GM19035 (cell line): ENCODE measurements around the gene MMP20.
A peak's percentile ranks its signal among the peaks of the same experiment; 100 is the strongest.

Experiments used
- ATAC-seq: cut with Tn5 transposase; IDR thresholded peaks from one replicate; pipeline ENCODE4 v1.9.1; 2021; ENCODE audit not compliant: unreplicated experiment

The MMP20 gene

DNA sequence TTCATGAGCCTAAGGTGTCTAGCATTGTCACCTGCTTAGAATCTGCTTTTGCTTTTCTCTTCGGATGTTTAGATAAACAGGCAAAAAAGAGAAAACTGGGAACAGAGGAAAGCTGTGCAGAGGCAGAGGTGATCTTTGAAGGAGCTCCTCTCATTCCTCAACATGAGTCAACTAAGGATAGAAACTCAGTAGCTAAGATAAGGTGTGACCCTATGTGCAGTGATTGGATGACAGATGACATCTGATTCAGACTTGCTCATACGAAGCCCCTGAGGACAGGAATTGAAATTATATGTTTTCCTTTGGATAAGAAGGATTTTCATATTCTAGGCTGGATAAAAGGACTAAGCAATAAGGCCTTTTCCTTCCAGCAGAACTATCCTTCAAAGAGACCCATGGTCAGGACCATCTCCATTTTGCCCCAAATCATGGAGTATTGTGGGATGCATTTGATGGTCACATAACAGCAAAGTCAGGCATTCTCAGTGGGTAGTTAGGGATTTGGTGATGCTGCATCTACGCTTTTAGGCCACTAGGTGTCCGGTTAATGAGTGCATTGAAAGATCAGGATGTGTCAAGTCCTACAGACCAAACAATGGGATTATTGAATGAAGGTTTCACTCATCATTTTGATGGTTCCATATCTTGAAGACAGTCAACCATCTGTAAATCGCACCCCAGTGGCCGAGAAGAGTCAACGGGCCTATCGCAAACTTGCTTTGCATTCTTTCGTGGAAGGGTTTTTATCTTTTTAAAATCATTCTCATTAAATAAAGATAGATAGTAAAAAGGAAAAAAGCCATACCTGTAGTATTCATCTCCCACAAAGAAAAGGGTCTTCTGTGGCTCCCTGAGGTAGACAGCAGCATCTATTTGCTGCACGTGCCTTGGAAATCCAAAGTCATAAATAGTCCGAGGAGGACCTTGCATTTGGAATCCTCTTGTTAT lies 32.2 kb downstream of the MMP20 start:
- ATAC-seq: peak; percentile 41

DNA sequence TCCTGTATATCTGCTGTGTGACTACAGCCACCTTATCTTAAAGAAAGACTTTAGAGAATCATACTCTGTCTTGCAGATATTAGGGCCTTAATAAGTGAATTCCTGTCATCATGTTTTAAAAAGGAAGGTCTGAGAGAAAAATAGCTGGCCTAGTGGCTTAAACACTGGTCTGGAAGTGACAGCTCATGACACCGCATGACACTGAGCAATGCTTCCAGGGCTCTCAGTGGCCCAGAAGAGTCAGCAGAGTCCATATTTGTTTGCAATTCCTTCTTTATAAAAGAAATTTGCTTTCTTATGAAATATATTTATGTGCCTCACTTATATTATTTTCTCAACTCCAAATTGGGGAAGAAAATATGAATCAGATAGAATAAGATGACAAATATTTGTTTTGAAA lies 33.0 kb downstream of the MMP20 start:
- no peak for ATAC-seq

DNA sequence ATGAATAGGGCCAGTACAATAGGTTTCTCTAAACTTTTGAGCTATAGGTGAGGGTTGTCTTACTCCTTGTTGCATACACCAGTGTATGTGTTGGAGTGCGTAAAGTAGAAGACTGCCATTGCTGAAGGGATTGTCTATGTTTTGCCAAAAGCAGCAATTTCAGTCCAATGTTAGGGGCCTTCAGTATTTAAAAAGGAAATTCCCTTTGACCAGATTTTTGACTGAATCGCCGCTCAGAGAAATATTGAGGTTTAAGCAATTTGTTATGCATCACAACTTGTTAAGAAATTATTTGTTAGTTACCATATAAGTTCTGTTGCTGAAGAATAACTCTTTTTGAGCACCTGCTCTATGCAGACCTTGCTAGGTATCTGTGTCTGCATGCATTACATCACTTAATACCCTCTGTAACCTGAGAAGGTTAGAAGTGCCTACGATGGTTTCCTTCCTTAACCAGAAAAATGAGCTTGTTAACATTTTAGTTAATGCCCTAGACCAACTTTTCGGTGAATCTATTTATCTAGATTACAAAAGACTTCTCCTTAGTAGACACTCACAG lies 33.9 kb downstream of the MMP20 start:
- peak; percentile 36 for ATAC-seq

DNA sequence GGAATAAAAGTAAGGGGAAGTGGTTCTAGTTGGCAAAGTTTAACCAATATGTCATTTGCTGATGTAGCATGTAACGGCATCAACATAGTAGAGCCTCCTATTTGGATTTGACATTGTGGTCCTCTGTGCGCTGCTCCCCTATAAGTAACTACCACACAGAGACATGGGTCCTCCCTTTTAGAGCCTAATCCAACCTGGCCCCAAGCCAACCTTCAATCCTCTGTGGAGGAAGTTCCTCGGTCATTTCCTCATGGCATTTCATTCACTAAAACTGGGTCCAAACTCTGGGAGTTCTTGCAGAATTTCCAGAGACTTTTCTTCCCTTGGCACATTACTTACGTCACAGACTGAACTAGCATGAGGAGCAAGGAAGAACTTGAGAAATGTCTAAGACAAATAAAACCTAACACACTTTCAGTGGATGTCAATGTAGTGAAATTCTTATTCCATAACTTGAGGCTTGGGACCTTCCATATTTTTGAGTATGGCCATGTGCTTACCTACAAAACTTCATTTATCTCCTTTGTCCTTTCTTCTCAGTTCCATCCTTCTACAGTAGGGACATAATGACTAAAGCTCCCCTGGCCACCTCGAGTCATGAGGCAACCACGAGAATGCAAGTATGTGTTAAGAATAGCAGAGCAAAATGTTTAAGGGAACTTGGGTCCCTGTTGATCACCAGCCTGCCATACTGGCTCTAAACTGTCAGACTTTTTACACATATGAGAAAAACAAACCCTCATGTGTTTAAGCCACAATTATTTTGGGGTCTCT lies 34.7 kb downstream of the MMP20 start:
- ATAC-seq: no peak

DNA sequence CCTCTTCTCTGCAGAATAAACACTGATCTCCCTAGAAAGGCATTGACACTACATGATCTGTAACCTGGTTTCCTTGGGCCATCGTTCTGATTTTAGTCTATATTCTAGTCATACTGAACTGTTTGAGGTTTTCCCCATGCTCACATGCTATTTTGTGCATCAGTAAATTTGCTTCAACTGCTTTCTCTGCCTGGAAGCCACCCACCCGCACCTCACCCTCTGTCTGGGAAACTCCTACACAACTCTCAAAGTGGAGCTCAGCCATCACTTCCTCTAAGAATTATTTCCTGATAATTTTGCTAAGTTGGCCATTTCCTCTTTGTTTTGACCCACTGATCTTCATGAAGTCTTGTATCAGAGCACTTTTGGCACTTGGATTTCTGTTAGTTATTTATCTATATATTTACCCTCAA lies 36.1 kb downstream of the MMP20 start:
- ATAC-seq: peak; percentile 55

DNA sequence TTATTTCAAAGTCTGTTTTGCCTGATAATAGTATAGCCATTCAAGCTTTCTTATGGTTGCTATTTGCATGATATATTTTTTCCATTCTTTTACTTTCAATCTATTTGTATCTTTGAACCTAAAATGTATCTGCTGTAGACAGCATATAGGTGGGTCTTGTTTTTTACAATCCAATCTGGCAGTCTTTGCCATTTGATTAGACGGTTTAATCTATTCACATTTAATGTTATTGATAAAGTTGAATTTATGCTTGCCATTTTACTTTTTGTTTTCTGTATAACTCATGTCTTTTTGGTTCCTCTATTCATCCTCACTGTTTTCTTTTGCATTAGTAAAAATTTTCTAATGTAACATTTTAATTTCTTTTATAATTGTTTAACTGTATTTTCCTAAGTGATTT lies 37.4 kb downstream of the MMP20 start:
- no peak for ATAC-seq

DNA sequence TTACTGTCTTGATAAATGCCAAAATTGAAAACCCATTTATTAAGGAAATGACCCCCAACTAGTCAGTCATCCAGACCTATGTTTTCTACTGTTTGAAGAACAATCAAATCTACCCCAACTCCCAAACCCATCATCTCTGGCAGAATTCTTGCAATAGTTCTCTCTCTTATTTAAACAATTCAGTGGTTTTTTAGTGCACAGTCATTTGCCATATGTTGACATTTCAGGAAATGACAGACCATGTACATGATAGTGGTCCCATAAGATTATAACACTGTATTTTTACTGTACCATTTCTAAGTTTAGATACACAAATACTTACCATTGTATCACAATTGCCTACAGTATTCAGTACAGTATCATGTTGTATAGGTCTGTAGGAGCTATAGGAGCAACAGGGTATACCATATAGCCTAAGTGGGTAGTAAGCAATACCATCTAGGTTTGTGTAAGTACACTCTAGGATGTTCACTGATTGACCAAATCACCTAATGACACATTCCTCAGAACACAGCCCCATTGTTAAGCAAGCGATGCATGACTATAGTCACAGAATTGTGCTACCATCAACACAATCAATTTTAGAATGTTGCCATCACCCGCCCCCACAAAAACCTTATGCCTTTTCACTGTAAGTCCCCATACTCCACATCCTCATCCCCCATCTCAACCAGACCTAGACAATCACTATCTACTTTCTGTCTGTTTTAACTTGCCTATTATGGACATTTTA lies 41.8 kb downstream of the MMP20 start:
- no peak for ATAC-seq

DNA sequence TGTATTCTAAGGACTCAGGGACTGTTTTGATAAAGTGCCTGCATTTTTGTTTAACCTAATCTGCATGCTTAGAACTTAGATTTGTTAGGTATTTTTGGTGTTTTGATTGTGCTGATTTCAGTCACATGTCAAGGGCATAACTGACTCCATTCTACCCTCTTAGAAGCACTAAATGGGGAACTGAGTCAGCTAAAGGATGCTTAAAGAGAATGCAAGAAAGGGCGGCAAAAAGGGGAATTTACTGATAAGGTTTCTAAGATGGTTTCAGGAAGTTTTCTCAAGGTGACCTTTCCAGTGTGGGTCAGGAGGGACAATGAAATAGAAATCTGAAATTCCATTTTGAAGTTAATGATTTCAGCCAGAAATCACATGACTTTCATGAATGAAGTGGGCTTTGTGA lies 43.0 kb downstream of the MMP20 start:
- no peak for ATAC-seq

DNA sequence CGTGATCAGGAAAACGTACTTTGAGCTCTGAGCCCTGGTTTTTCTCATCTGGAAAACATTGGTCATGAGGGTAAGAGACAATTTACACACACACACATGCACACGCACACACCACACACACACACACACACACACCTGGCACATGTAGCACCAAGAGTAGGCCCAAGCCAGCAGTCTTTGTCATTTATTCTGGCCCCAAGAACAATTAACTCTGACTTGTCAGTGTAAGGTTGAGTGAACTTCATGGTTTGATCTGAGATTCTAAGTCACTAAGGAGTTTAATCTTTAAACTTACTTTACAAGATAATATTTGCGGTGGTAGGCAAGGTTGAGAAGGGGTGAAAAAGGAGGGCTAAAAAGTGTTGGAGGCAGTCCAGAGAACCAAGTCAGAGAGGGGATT lies 44.1 kb downstream of the MMP20 start:
- ATAC-seq: no peak

DNA sequence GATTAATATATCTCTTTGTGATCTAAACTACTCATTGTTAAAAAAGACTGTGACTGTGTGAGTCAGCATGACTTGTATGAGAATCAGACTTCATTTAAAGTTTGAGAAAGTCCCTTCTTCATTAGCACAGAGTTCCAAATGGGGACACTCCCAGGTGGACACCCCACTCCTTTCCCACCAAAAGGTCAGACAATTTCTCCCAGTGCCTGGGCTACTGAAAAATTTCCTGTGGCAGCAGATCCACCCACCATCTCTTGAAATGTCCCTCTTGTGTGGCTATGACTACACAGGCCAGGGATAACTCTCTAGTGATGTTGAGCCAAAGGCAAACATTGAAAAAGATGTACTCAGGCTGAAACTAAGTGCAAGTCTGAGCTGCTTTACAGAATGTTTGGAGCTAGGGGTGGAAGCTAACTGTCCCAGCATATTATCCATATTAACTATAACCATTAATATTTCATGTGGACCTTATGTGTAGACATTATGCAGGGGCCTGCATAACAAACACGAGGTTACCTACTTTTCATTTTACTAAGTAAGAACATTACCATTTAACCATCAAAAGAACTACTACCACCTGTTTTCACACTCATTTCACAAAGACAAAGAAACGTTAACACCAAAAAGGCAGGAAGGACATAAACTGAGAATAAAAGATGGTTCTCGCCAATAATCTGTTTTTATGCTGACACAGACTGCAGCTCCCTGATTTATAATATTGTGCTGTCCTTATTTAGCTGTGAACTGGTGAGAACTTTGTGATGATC lies 44.8 kb downstream of the MMP20 start:
- ATAC-seq: peak; percentile 53

DNA sequence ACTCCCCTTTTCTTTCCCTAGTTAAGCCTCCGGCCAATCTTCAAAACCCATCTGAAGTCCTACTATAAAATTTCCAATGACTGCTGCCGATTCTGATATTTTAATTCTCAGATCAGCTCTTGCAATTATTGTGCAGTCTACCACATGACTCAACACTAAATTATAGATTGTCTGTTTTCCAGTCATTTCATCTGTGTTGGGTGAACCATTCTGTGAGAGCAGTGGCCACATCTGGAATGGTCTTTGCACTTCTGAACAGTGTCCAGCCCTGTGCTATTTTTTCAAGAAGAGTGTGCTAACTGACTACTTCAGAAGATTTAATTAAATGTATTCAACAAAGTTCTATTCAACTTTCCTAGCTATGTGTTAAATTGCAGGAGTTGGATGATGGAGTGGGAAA lies 47.4 kb downstream of the MMP20 start:
- no peak for ATAC-seq

DNA sequence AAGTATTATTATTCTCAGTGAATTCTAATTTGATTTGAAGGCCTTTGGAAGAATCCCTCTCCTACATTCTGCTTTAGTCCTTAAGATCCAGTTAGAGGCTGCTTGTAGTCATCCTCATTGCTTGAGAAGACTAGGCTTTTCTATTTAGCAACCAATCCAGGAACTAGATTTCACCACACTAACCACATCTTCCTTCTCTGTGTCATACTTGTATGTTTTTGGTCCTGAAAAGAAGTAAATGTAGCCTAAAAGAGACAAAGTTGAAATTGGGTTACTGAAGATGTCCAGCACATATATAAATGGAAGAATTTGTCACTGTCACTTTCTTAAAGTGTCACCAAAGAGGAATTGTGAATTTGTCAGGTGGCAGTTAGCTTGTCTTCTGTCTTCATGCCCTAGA lies 48.0 kb downstream of the MMP20 start:
- no peak for ATAC-seq

DNA sequence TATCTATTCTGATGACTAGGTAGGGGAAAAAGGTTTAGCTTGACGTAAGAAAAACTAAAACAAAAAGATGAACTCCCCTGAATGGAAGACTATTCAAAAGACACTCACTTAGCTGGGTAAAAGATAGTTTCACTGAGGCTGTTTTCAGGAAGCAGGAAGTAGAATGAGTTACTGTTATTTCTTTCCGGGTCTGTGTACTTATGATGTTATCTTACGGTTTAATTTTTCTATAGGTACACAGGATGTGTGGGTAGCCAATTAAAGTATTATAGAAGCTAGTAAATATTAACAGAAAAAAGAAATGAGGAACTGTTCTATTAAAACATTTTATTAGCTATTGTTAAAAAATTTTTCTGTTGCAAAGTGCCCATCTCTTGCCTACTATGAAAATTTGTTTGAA lies 48.8 kb downstream of the MMP20 start:
- no peak for ATAC-seq

DNA sequence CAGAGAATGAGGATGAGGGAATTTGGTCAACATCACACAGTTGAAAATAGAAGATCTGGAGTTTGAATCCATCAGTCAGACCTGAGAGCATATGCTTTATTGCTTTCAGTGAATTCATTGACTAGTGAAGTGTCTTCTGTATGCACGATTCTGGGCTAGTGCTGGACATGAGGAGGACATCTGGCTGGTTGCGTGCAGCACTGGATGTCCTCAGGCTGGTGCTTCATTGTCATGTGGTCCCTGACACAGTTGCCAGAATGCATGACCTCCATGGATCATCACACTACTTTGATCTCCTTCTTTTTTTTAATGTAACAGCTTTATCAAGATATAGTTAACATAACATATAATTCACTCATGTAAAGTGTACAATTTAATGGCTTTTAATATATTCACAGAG lies 50.1 kb downstream of the MMP20 start:
- ATAC-seq: no peak

DNA sequence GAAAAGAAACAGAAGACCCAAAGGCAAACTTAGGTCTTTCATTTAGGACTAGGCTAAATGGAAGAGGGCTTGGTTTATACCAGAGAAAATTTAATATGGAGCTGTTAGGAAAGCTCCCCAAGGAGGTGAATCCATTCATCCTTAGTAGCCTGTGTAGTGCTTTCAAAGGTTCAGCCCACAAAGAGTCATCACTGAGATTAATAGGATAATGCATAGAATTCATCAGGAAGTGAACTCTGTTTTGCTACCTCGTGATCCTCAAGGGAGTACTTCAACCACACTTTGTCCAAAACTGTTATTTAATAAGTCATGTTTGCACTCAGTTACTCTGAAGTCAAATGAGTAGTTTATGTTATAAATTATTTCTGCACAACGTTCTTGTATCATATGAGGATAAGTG lies 51.3 kb downstream of the MMP20 start:
- ATAC-seq: no peak

DNA sequence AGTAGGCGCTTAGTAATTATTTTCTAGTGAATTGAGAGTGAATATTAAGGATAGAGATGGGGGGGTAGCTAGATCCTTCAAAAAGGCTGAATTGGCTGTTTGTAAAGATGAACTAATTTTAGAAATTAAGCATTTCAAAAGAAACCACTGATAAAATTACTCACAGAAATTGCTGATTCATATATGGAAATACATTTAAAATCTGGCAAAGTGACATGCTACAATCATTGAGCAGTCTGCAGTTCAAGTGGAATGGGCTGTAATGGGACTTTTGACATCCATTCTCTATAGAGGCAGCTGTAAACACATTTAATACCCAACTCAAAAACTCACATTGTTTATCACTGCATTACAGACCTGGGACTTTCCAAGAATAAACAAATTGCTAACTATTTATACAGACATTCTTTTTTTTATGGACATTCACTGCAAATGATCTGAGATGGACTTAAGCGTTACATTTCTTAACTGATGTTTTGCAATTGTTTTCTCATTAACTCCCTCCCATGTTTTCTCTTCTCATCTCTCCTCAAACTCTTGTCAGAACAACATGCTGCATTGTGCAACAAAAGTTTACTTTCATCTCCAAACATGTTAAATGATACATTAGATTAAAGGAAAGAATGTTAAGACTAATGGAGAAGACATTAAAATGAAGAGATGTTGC lies 52.4 kb downstream of the MMP20 start:
- ATAC-seq: no peak

DNA sequence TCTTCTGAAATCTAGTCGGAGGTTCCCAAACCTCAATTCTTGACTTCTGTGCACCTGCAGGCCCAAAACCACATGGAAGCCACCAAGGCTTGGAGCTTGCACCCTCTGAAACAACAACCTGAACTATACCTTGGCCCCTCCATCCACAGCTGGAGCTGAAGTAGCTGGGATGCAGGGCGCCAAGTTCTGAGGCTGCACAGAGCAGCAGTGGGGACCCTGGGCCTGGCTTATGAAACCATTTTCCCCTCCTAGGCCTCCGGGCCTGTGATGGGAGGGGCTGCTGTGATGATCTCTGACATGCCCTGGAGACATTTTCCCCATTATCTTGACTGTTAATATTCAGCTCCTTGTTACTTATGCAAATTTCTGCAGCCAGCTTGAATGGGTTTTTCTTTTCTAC lies 56.3 kb downstream of the MMP20 start:
- ATAC-seq: no peak

DNA sequence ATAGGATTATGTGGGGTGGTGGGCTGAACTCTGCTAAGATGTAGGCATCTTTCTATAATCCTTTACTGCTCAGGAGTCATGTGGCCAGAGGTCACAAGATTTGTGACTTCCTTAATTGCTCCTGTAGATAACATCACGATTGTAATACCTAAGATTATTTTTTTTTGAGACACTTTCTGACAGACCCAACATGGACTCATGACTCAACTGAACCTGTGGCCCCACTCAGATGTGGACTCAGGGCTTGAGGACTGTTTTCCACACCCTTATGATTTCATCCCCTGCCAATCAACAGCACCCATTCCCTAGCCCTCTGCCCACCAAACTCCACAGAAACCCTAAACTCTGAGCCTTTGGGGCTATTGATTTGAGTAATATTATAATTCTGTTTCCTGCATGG lies 59.0 kb downstream of the MMP20 start:
- ATAC-seq: no peak

DNA sequence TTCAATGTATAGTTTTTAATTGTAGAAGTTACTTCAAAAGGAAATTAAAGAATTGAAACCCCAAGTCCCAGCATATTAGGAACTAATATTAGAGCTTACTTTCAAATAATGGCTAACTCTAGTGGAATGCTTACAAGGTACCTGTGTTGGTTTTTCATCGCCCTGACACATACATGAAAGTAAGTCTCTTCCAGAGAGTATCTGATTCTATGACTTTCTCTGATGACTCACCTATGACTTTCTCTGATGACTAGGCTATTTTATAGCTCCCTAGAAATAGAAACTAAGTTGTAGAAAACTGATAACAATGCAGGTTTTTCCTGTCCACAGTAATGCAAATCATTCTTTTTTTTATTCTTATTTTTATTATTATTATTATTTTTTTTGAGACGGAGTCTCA lies 61.0 kb downstream of the MMP20 start:
- no peak for ATAC-seq

DNA sequence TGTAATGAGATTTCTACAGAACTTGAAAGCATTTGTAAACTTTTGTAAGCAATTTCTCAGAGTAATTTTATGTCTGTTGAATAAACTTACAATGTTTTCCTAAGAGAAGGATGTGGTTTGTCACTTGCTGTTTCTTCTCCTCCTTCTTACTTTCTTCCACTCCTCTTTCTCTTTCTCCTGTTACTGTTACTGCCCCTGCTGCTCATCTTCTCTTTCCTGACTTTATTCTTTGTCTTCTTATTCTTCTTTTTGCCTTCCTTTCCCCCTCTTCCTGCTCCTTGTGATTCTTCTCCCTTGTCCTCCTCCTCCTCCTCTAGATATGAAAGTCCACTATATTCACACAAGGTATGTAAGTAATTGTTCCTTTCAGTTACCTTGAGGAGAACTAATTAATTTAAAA lies 63.5 kb downstream of the MMP20 start:
- no peak for ATAC-seq
